AG04449 (cell line): Measurements from ENCODE around the gene FAM32A.

Experiments
- CTCF ChIA-PET: fragments of 350-600 bp; formaldehyde crosslinking; extraction: SDS; loops from one replicate; lab custom pipeline; 2021; ENCODE audit warnings: antibody characterized with exemption; lab: Yijun Ruan, JAX
- POLR2A ChIA-PET: fragments of 400-600, 350-600 bp; formaldehyde crosslinking; extraction: SDS; loops from one replicate; lab custom pipeline; 2020; ENCODE audit warnings: antibody characterized with exemption, inconsistent platforms; lab: Yijun Ruan, JAX
- DNase-seq: peaks from one replicate; pipeline ENCODE4 v3.0.0-alpha.2; 2010; ENCODE audit warnings: low read depth, low spot score
- H3K4me3 ChIP-seq: 2 replicates; pipeline ENCODE4 v1.5.1; 2011; ENCODE audit warnings: low read depth, mild to moderate bottlenecking, control low read depth, low read length
- CTCF ChIP-seq: IDR thresholded peaks from one replicate; pipeline ENCODE4 v1.5.1; 2011; ENCODE audit warnings: mild to moderate bottlenecking, moderate library complexity, low read length, control low read depth, inconsistent platforms; ENCODE audit not compliant: insufficient read depth; ENCODE audit errors: missing control alignments

Gene FAM32A

GRCh38 chr19:16160445-16160942 lies 24.7 kb upstream of the FAM32A start:
- ChIA-PET CTCF (no interaction called here), POLR2A (interaction anchor here (1.1 kb wide), 1 partner anchor 10 kb away, joined by 6 read pairs; no protein-coding TSS in a partner anchor)
- DNase-seq, result no peak
- H3K4me3 ChIP-seq, result no peak overlapping the region
- TF ChIP-seq CTCF, result no peak

- CTCF ChIA-PET, result interaction anchor here (1.1 kb wide), 1 partner anchor 10 kb away, joined by 3 read pairs; no protein-coding TSS in a partner anchor
- no peak for DNase-seq
- POLR2A ChIA-PET, result interaction anchor here (0.9 to 1.1 kb wide), 2 partner anchors 10 to 36 kb away, joined by 3 to 6 read pairs; partner anchors contain the start of gene AP1M1
- H3K4me3 ChIP-seq, result no peak overlapping the region
- TF ChIP-seq CTCF, result no peak
Observed at GRCh38 chr19:16160943-16161560, 24.2 kb upstream of the FAM32A start.

- ChIA-PET POLR2A (interaction anchor here (0.9 to 1.1 kb wide), 2 partner anchors 11 to 36 kb away, joined by 3 to 6 read pairs; partner anchors contain the start of gene AP1M1), CTCF (interaction anchor here (1.1 kb wide), 2 partner anchors 11 to 18 kb away, joined by 3 read pairs; no protein-coding TSS in a partner anchor)
- no peak overlapping the region for H3K4me3 ChIP-seq
- no peak for TF ChIP-seq CTCF
- no peak for DNase-seq
Observed at GRCh38 chr19:16161840-16162239, 23.4 kb upstream of the FAM32A start.

- ChIA-PET CTCF (interaction anchor here (1.1 kb wide), 1 partner anchor 123 kb away, joined by 3 read pairs; no protein-coding TSS in a partner anchor), POLR2A (no interaction called here)
- no peak for TF ChIP-seq CTCF
- DNase-seq, result no peak
- no peak overlapping the region for H3K4me3 ChIP-seq
Observed at GRCh38 chr19:16164222-16164890, 20.9 kb upstream of the FAM32A start.

- H3K4me3 ChIP-seq, result no peak overlapping the region
- ChIA-PET CTCF (no interaction called here), POLR2A (no interaction called here)
- no peak for DNase-seq
- no peak for TF ChIP-seq CTCF
Observed at GRCh38 chr19:16166417-16166816, 18.8 kb upstream of the FAM32A start.

GRCh38 chr19:16167055-16167454 lies 18.2 kb upstream of the FAM32A start:
- DNase-seq, result no peak
- POLR2A ChIA-PET, result no interaction called here
- H3K4me3 ChIP-seq, result no peak overlapping the region
- TF ChIP-seq CTCF, result no peak
- CTCF ChIA-PET, result no interaction called here
